T-helper 1 cell (primary cell): ENCODE results near the gene MAP2.

Experiments used
- DNase-seq, 5 donors: peaks; one replicate each; pipeline ENCODE4 v3.0.0-alpha.2; 2012 to 2020

Gene MAP2

DNA sequence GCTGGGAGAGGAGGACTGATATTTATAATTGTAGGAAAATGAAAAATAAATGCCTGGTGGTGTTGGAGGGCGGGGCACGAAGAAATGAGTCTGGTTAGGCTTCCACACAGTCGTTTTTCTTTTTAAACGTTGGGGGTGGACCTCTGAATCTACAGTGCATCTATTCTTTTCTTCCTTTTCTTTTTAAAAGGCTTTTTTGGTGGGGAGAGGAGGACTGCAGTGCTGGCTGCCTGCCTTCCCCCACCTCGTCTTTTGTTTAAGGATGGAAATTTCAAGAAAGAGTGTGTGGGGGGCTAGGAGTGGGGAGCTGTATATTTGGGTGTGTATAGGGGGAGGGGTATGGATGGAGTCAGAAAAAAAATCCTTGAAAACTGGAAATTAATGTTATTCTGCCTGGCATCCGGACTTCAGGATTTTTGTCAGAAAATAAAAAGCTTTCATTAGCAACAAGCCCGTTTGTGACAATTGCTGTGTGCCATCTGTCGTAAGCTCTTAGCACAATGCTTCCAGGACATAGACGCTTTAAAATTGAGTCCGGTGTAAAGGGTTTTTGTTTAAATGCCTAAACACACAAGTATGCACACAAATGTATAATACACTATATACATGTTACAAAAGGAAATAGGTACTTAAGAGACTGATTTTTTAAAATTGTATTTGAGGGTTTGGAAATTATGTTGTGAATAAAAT, 1.1 kb downstream of the MAP2 start:
- DNase-seq: no peak

DNA sequence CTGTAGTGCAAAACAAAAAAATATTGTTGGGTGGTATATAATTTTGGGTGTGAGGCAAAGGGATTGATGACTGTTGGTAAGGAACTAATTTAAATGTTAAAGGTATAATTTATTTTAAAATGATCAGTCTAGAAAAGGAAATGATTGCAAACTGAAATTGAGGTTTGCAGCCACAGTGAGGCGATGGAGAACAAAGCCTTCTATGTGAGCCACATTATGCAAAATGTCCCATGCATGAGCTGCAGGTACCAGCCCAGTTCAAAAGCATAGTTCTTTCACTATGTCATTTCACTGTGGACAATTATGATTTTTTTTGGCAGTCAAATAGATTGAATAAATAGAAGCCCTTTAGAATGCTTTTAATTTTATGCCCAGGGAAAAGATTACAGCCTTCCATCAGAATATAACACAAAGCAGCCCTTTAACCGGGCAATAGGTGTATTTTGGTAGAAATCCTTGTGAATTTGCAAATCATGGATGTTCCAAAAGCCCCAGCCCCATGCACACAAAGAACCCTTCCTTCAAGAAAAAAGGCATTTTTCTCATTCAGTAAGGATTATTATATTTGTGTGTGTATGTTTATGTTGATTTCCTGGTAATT, 1.7 kb downstream of the MAP2 start:
- DNase-seq: no peak

DNA sequence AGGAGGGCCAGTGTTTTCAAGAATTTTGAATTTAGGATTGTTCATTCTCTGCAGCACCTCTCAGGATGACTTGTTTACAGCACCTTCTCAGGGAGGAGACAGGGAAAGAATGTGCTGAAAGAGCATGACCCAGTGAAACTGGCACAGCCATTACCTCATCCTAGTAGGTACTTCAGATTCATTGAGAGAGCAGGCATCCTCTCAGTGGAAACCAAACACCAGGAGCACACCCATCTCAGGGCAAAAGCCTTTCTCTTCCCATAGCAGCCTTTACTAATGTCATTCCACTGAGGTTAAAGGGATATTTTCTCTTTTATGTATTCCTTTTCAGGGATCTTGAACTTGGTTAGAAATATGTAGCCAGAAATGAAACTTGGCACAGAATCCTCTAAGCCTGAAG, 2.6 kb downstream of the MAP2 start:
- no peak for DNase-seq

DNA sequence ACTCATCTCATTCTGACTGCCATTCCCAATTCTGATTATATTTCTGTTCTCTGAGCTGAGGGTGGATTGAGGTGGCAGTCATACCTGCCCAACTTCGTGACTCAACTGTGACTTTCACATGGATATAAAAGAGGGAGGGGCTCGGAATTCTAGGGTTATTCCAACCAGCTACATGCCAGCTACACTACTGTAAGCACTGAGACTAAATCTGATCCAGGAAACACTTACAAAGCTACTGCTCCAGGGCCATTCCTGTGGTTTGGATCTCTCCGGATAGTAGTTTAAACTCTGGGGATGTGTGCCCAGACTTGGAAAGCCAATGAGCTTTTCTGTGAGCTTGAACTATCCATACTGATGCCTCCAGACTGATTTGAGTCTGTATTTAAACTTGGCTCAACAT, 7.9 kb downstream of the MAP2 start:
- DNase-seq: no peak

DNA sequence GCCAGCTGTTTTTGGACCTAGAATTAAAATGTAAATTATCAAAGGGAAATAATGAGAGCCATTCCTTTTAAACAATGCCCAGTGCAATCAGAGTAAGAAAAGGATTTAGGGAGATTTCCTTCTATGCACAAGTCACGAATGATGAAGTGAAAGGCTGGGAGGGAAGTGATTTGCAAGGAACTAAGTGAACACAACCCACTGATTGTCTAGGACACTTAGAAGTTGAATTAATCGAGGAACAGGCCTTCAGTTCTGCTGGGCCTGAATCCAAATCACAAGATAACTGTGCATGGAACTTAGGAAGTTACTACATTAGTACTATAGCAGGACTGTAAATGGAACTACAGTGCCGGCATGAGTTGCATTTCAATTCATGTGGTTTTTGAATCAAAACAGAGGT, 17.7 kb downstream of the MAP2 start:
- DNase-seq: no peak

DNA sequence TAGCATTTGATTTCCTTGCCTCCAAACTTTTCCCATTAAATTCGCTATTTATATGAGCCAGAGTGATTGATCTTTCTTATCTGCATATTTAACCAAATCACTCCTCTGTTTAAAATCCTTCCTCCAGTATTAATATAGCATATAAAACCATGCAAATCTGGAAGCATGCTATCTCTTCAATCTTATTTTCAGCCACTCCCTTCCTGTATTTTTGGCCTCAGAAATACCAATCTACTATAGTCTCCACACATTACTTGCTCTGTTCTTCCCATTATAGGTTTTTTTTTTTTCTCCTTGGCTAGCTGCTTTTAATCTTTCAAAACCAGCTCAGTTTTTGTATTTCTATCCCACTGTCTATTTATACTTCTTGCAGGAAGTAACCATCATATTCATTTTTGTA, 19.1 kb downstream of the MAP2 start:
- no peak for DNase-seq

DNA sequence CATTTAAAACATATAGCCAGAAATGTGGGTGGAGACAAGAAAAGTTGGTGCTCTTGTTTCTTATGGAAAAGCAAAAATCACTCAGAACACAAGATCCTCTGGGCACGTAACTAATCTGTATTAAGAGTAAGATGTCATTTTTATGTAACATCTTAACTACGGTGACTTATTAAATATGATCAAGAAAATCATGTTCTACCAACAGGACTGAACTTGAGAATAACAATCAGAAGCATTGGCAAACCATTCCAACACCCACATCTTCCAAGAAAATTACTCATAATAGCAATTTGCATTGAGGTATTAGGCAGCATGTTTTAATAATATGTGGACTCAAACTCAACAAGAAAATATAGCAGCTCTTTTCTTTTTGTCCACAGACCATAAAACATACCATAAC, 21.6 kb downstream of the MAP2 start:
- no peak for DNase-seq

DNA sequence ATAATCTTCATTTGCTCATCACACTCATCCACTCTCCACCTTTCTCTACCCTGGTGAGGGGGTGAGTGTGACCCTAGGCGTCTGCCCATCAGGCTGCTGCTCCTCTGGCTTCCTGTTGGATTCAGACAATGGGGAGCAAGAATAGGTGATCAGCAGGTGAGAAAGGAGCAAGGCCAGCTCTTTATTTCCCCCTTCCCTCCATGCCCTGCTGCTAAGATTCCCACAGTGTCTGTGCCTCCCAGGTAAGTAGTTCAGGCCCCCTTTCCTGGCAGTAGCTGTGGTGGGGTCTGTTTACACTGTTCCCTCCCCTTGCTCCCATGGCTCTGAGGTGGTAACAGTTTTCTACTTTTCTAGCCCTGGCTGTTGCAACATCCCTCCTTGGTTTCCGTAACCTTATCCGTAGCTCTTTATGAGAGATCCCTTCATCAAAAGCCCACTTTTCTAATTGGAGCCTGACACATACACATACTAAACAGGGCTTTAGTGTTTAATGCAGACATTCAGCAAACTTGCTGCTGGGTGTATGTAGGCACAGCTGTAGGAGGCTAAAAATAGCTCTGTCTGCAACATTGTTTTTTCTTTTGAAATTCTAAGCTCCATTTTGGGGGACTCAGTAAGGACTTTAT, 27.5 kb downstream of the MAP2 start:
- DNase-seq: no peak

DNA sequence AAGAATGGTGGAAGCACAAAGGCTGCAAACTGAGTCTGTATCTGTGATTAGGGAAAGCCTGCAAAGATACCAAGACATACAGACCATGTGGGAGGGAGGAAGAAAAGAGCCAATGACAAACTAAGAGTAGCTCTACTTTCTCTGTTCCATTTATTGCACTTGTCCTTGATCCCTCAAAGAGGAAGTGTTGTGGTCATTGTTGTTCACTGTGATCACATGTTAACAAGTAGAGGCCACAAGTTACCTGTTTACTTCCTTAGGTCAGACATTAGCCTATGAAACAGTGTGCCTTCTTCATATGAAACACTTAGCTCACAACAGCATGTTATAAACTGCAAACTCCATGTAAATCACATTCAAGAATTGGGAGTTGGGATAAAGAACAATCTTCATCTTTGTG, 32.6 kb downstream of the MAP2 start:
- DNase-seq: no peak

DNA sequence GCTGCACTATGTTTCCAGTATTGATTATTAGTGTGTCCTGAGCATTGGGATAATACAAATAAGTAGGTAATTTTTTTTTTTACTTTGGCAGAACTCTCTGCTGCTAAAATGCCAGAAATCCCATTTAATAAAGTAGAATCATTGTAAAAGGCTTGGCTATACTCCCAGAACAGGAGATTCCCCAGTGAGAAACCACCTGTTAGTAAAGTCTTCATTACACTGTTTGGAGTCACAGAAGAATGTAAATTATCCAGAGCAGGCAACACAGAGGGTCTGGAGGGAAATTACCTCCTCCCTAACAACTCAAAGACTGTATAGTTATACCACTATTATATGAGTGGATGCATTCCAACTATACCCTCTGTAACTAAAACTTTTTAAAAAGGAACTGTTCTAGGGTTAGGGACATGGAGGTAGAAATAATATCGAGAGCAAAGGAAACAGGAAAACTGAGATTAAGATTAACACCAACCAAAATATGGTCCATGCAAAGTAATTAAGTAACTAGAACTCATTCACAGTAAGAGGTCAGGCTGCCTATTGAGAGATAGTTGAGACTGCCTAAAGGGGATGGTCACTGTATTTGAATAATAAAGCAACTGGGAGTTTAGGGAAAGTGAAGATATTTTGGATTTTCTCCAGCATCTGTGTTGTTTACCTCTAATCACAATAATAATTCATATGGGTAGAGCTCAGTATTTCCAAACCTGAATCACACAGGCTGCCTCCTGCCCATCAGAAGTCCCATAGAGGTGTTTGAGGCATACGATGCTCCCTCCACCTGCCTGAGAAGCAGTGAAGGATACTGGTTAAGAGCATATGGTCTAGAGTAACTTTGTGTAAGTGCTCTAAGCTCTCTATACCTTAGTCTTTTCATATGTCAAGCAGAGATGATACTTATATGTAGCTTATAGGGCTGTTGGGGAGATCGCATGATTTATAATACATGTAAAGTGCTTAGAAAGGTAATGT, 34.4 kb downstream of the MAP2 start:
- DNase-seq: no peak

DNA sequence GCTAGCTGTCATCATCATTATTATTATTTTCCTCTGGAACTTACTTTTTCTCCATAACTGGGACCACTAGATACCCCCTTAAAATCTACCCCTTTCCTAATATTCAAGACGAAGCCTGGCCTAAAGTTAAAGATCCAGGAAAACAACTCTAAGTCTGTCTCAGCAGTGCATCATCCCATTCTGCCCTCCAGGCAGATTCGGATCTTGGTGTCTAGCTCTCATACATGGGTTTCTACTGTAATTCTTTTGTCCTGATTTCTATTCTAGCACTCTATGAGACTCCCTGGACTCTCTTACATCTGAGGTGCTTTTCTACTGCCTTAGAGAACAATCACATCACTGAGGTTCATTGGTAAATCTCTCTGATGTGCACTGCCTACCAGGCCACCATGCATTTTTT, 35.5 kb downstream of the MAP2 start:
- no peak for DNase-seq

DNA sequence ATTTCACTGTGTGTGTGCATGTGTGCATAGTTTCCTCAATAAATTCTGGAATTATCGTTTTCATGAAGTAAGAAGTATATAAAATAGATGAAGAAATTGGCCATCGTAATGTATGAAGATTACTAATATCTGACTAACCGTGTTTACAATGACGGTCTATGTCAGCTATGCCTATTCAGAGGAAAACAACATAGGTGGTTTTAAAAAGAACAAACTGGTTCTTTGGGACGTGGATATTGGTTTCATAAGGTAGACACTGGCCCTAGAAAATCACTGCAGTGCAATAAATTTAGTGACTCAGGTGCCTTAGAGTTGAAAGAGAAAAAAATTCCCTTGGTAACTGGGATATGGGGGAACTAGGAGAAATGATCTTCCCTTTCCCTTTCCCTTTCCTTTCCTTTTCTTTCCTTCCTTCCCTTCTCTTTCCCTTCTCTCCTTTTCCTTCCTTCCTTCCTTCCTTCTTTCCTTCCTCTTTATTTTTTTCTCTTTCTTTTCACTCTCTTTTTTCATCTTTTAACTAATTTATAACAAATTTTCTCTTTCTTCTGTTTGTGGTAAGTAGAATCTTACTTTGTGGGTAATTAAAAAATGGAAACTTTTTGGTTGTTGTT, 36.4 kb downstream of the MAP2 start:
- DNase-seq: no peak

DNA sequence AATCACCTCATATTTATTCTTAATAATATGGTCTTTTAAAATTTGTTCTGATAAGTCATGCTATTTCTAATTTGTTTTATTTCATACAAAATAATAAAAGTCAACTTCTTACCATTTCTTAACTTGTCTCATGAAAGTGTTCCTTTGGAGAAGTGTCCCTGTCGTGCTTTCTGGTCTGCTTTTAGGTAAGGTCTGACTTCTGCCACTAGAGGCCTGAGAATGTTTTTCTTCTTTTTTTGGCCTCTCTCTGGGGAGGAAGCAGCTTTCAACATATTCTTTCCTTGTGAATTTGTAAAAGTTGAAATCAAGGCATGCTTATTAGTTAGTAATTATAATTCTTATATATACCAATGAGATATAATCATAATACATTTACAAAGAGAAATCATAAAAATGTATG, 39.4 kb downstream of the MAP2 start:
- no peak for DNase-seq

DNA sequence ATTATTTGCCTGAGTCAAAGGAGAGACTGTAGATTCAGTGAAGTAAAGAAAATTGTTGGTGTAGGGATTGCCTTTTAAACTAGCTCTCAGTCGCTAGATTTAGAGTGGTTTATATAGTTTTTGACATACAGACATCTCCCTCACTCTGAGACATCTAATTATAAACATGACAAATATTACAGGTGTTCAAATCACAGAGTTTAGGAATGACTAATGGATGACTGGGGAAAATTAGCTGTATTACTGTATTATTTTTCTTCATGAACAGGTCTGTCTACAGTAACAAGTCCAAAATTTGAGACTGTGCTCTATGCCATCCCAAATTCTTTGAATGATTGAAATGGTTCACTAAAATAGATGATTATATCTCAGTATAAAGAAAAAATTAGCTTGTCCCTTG, 40.0 kb downstream of the MAP2 start:
- DNase-seq: no peak

DNA sequence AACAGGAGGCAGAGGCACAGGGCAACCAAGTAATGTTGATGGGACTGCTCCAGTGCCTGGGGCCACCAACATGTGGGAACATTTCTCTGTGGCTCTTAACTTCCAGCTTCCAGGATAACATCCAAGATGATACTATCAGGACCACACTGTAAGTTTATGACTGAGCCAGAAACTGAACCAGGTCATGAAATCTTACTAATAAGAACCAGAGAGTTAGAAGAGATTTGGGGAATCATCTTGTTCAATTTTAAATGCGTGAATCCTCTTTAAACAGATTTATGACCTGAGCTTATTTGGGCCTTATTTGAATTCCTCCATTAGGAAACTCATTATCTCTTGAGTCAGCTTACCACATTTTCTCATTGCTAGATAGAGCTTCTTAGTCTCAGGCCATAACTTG, 45.0 kb downstream of the MAP2 start:
- no peak for DNase-seq

DNA sequence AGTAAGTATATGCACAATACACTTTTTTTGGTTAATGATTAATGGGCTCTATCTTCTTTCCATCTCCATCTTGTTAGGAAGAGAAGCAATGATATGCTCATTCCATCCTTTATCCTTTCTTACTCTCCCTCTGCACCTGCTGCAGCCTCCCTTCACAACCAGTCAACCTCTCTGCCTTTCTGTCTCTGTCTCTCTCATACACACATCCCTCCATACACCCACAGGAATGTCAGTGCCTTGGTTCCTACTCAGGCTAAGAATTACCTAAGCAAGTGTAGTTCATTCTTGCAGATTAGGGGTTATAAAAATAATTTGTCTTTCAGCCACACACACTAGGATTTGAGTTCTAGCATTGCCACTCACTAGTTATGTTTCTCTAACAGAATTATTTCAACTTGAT, 45.6 kb downstream of the MAP2 start:
- no peak for DNase-seq

DNA sequence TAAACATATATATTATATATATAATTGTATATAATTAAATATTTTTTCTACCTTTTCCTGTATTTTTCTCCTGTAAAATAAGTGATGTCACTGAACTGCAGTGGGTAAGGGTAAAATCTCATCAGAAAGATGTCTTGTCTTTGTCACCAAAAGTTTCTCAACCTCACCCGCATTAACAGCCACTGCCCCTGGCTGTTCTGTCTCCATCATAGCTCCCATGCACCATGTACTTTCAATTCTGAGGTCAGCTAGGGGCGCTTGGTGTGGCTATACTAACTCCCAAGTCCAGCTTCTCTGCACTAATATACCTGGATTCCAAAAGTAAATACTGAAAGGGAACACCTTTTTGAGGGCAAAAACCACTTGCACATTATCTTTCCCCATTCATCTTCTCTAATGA, 46.6 kb downstream of the MAP2 start:
- no peak for DNase-seq

DNA sequence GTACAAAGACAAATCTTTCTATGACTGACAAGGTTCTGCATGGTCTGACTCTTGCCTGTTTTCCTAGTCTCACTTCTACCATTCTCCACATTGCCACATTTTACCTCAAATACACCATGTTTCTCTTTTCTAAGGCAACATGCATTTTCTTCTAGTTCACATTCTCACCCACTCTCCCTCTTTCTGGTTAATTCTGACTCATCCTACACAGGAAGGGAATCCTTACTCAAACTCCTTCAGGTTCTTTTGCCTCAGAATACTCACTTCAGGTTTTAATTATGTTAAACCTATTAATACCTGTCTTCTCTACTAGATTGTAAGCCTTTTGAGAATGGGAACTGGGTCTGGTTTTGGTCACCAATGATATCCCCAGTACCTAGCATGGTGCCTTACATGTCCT, 47.2 kb downstream of the MAP2 start:
- no peak for DNase-seq

DNA sequence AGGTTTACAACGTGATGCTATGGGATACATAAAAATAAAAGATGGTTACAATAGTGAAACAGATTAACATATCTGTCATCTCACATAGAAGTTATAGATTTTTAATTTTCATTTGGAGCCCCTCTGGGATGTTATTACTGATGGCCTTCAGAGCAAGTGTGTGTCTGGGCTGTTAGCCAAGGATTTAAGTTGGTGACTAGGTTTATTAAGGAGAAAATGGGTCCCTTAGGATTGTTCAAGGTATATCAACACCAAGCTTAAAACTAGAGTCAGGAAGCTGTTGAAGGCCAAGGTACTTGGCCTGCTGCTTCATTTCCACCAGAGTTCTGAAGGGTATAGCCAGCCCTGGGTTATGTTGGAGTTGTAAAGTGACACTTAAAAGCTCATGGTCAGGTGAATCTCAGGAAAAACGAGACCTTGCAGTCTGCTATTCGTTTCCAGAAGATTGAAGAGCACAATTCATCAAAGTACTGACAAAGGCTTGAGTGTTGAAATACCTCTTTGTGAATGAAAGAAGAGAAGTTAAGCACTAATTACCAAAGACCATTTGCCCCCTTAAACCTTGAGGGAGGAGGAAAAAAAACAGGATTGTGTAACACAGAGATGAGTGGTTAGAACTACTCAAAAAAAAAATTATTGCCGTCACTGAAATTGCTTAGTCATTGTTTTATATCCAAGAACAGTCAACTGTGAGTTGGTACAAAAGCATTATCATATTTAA, 48.4 kb downstream of the MAP2 start:
- DNase-seq: no peak

DNA sequence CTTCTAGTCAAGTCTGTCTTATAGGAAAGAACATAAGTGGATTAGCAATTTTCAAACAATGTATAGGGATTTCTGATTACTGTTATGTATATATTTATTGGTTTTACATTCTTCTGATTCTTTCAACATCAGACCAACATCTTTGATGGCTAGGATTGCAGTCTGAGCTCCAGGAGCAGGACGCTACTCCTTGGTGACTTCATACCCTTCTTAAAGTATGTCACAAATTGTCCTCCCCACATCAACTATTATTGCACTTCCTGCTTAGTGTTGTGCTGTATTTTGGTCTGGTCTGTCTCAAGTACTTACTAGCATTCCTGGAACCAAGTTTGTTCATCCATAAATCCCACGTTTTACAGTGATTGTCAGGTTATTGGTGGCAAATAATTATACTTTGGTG, 49.0 kb downstream of the MAP2 start:
- no peak for DNase-seq

DNA sequence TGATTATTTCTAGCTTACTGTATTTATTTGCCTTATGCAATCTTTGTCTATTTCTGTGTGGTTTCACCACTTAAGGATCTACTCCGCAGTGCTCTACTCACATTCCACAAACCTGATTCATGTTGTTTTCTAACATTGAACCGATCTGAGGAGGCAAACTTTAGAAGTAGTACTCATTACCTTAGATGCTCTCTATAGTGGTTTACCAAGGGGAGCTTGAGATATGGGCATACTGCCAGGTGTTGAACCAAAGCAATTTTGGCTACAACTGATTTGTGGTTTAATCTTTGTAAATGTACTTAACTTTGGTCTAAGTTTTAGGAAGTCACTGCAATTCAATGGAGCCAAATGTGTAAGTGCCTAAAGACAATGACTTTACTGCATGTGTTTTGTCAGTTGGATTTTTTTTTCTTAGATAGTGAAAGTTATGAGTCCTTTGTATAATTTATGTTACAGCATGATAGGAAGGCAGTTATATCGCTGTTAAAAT, 50.1 kb downstream of the MAP2 start:
- DNase-seq: no peak

DNA sequence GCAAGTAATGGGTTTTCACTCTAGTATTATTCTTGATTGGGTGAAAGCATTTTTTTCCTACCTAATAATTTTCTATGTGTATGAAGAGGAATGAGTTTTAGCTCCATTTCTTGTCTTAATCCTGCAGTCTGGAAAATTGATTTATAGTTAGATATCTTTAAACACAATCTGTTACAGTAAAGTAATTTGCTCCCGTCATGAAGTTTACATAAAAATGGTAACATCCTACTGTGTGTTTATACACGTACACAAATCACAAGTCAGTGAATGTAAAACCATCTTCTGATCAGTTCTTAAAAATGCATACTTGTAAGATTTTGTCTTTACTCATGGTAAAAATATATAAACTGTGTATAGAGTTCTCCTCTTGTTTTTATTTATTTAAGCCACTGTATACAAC, 51.1 kb downstream of the MAP2 start:
- DNase-seq: no peak
